GM23248 (cell line): ENCODE results near the gene ADAMTS6. TPM values are rescaled to one million over a fixed set of nuclear protein-coding genes. Genes with fewer than 3 reads are reported as not detected.

Source experiments
- DNase-seq: peaks from one replicate; pipeline ENCODE4 v3.0.0-alpha.2; 2015
- H2AFZ ChIP-seq: fragments of 200-600 bp; sonication (generic); 2 replicates; pipeline ENCODE4 v1.6.1; 2016; ENCODE audit warnings: antibody characterized with exemption
- H3F3A ChIP-seq: fragments of 200-600 bp; sonication (generic); 2 replicates; pipeline ENCODE4 v1.6.1; 2016; ENCODE audit warnings: mild to moderate bottlenecking, antibody characterized with exemption, mixed run types; ENCODE audit not compliant: insufficient read depth
- H3K27ac ChIP-seq: fragments of 200-600 bp; sonication (generic); 2 replicates; pipeline ENCODE4 v1.5.1; 2016; ENCODE audit warnings: mild to moderate bottlenecking
- H3K27me3 ChIP-seq: fragments of 200-600 bp; sonication (generic); replicated peaks from 2 replicates; pipeline ENCODE4 v1.6.1; 2016; ENCODE audit warnings: mild to moderate bottlenecking; ENCODE audit not compliant: insufficient read depth
- H3K36me3 ChIP-seq: fragments of 200-600 bp; sonication (generic); 2 replicates; pipeline ENCODE4 v1.6.1; 2016; ENCODE audit warnings: low read depth, mild to moderate bottlenecking
- H3K4me1 ChIP-seq: fragments of 200-600 bp; sonication (generic); 2 replicates; pipeline ENCODE4 v1.6.1; 2016; ENCODE audit warnings: mild to moderate bottlenecking; ENCODE audit not compliant: insufficient read depth
- H3K4me2 ChIP-seq: fragments of 200-600 bp; sonication (generic); one replicate; pipeline ENCODE4 v1.6.1; 2016; ENCODE audit warnings: mild to moderate bottlenecking; ENCODE audit not compliant: unreplicated experiment
- H3K4me3 ChIP-seq: fragments of 200-600 bp; sonication (generic); 2 replicates; pipeline ENCODE4 v1.5.1; 2016; ENCODE audit warnings: mild to moderate bottlenecking
- H3K79me2 ChIP-seq: fragments of 200-600 bp; sonication (generic); 2 replicates; pipeline ENCODE4 v1.6.1; 2016; ENCODE audit warnings: mild to moderate bottlenecking; ENCODE audit not compliant: insufficient read depth
- H3K9ac ChIP-seq: fragments of 200-600 bp; sonication (generic); 2 replicates; pipeline ENCODE4 v1.6.1; 2016; ENCODE audit warnings: mild to moderate bottlenecking
- H3K9me2 ChIP-seq: fragments of 200-600 bp; sonication (generic); 2 replicates; pipeline ENCODE4 v1.6.1; 2016; ENCODE audit warnings: mixed run types, mild to moderate bottlenecking, moderate library complexity; ENCODE audit not compliant: insufficient read depth
- H3K9me3 ChIP-seq: fragments of 200-600 bp; sonication (generic); one replicate; pipeline ENCODE4 v1.6.1; 2017; ENCODE audit warnings: low read depth
- H4K20me1 ChIP-seq: fragments of 200-600 bp; sonication (generic); 2 replicates; pipeline ENCODE4 v1.6.0; 2016; ENCODE audit not compliant: insufficient read depth
- EZH2 ChIP-seq: fragments of 200-600 bp; sonication (generic); IDR thresholded peaks from 2 replicates; pipeline ENCODE4 v1.6.1; 2018; ENCODE audit warnings: antibody characterized with exemption, mild to moderate bottlenecking; ENCODE audit not compliant: insufficient read depth, poor library complexity, severe bottlenecking
- EZH2phosphoT487 ChIP-seq: fragments of 200-600 bp; sonication (generic); IDR thresholded peaks from 2 replicates; pipeline ENCODE4 v1.6.1; 2018; ENCODE audit warnings: antibody characterized with exemption, moderate library complexity, mild to moderate bottlenecking, low read depth; ENCODE audit not compliant: insufficient read depth
- WGBS, 2 experiments: methylation state at CpG; one replicate each; pipeline ENCODE4 v1.1.6; 2015 to 2017; ENCODE audit warnings: low lambda C conversion rate in 2 of 2, low coverage in 1 of 2; ENCODE audit errors: missing lambda C conversion rate in 2 of 2; 5-methylcytosine and 5-hydroxymethylcytosine counted together
- in situ Hi-C: fragments of 300-500 bp; cut with MboI; formaldehyde crosslinking; loops from 2 replicates; pipeline ENCODE4 v1.15.0; 2020
- polyA plus RNA-seq: library from polyadenylated mRNA; unstranded; fragments of >200 nt; fragmentation: Nextera tagmentation; extraction: Ambion mirVana; gene quantifications from 2 replicates; pipeline ENCODE4 v1.2.1, GENCODE V29; 2016
- total RNA-seq: library from RNA; depleted of rRNA; stranded (reverse); fragments of >200 nt; shearing (Covaris generic); gene quantifications from 2 replicates; pipeline ENCODE4 v1.2.3, GENCODE V29; 2014; rRNA removed

Gene ADAMTS6, protein sequence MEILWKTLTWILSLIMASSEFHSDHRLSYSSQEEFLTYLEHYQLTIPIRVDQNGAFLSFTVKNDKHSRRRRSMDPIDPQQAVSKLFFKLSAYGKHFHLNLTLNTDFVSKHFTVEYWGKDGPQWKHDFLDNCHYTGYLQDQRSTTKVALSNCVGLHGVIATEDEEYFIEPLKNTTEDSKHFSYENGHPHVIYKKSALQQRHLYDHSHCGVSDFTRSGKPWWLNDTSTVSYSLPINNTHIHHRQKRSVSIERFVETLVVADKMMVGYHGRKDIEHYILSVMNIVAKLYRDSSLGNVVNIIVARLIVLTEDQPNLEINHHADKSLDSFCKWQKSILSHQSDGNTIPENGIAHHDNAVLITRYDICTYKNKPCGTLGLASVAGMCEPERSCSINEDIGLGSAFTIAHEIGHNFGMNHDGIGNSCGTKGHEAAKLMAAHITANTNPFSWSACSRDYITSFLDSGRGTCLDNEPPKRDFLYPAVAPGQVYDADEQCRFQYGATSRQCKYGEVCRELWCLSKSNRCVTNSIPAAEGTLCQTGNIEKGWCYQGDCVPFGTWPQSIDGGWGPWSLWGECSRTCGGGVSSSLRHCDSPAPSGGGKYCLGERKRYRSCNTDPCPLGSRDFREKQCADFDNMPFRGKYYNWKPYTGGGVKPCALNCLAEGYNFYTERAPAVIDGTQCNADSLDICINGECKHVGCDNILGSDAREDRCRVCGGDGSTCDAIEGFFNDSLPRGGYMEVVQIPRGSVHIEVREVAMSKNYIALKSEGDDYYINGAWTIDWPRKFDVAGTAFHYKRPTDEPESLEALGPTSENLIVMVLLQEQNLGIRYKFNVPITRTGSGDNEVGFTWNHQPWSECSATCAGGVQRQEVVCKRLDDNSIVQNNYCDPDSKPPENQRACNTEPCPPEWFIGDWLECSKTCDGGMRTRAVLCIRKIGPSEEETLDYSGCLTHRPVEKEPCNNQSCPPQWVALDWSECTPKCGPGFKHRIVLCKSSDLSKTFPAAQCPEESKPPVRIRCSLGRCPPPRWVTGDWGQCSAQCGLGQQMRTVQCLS (N-terminal part only)
- 62.5 and 76.0 TPM in 2 replicates for total RNA-seq
- 7.9 and 10.1 TPM in 2 replicates for polyA plus RNA-seq

GRCh38 chr5:65481635-65482295 lies at the start of gene ADAMTS6:
ADAMTS6 (minus strand) TSS chr5:65481920; CDS start chr5:65473673, 8,247 bp downstream.
- peaks cover 32% of the 10 kb centered on the region for H3K4me1 ChIP-seq
- 0 to 1% methylated on average over 12 of the region's 12 CpGs for WGBS, 2 experiments
- H3K27ac ChIP-seq = peak within 1 kb of the TSS; percentile 96
- H3K36me3 ChIP-seq = no peaks in the 10 kb centered on the region
- peak within 1 kb of the TSS; percentile 77 for H2AFZ ChIP-seq
- TF ChIP-seq EZH2phosphoT487 (no peak), EZH2 (no peak)
- peak; percentile 100 for DNase-seq
- H3F3A ChIP-seq = peaks cover 44% of the 10 kb centered on the region
- H4K20me1 ChIP-seq = no peaks in the 10 kb centered on the region
- peaks cover 48% of the 10 kb centered on the region for H3K79me2 ChIP-seq
- peak within 1 kb of the TSS; percentile 99 for H3K4me3 ChIP-seq
- H3K9me2 ChIP-seq = no peaks in the 10 kb centered on the region
- H3K4me2 ChIP-seq = peak within 1 kb of the TSS; percentile 100
- in situ Hi-C loops = loop anchor here (5.0 to 25.0 kb wide), 4 partner anchors 387 to 844 kb away; no protein-coding TSS in a partner anchor
- no peaks in the 10 kb centered on the region for H3K9me3 ChIP-seq
- no peaks in the 10 kb centered on the region for H3K27me3 ChIP-seq
- H3K9ac ChIP-seq = peak within 1 kb of the TSS; percentile 92

DNA sequence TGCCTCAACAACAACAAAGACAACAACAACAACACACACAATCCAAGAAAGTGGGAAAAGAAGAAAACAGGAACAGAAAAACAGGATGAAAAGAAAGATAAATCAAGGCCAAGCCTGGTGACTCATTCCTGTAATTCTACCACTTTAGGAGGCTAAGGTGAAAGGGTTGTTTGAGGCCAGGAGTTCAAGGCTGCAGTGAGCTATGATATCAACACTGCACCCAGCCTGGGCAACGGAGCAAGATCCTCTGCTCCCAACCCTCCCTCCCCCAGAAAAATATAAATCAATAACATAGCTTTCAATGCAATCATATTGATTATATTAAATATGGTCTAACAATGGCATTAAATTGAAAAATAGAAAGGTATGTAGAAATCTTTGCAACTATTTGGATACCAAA lies 49.2 kb upstream of the ADAMTS6 start:
- Histone ChIP-seq H2AFZ (no peak overlapping the region), H3K27ac (no peak overlapping the region), H3K27me3 (no peaks in the 10 kb centered on the region), H3K4me2 (no peak overlapping the region), H3F3A (0 out of 2 replicates have a peak, but pooled peaks cover under 1% of the 10 kb centered on the region), H3K4me3 (no peak overlapping the region), H4K20me1 (no peaks in the 10 kb centered on the region), H3K36me3 (no peaks in the 10 kb centered on the region), H3K9me3 (no peaks in the 10 kb centered on the region), H3K9ac (no peak overlapping the region), H3K4me1 (no peaks in the 10 kb centered on the region), H3K79me2 (no peaks in the 10 kb centered on the region), H3K9me2 (no peaks in the 10 kb centered on the region)
- in situ Hi-C loops = no loop called here
- DNase-seq = no peak
- no peak for TF ChIP-seq EZH2phosphoT487
- no peak for TF ChIP-seq EZH2
- WGBS, 2 experiments = 80 to 100% methylated on average over 1 of the region's 1 CpG

- Histone ChIP-seq H2AFZ (no peak overlapping the region), H3K4me3 (no peak overlapping the region), H3K4me2 (no peak overlapping the region), H3F3A (no peaks in the 10 kb centered on the region), H4K20me1 (no peaks in the 10 kb centered on the region), H3K9me2 (no peaks in the 10 kb centered on the region), H3K9ac (no peak overlapping the region), H3K27me3 (no peaks in the 10 kb centered on the region), H3K27ac (no peak overlapping the region), H3K9me3 (no peaks in the 10 kb centered on the region), H3K36me3 (no peaks in the 10 kb centered on the region), H3K79me2 (no peaks in the 10 kb centered on the region), H3K4me1 (no peaks in the 10 kb centered on the region)
- WGBS, 2 experiments = 96 to 97% methylated on average over 3 of the region's 3 CpGs
- DNase-seq = no peak
- in situ Hi-C loops = no loop called here
- TF ChIP-seq EZH2 = no peak
- TF ChIP-seq EZH2phosphoT487 = no peak
Measured at GRCh38 chr5:65525726-65526125, 44.0 kb upstream of the ADAMTS6 start.
